Urinary bladder (tissue), 2 donors: ENCODE data around the gene DLX3. TPM values are rescaled to one million over a fixed set of nuclear protein-coding genes. Genes with fewer than 3 reads are reported as not detected.

Experiments used
- polyA plus RNA-seq: library from polyadenylated mRNA; stranded (reverse); fragments of 200-250 nt; gene quantifications from one replicate; pipeline ENCODE4 v1.2.3, GENCODE V29; 2013
- small RNA-seq: library from RNA; depleted of rRNA; stranded (forward); fragments of <200 nt; gene quantifications from one replicate; pipeline ENCODE3, GENCODE V24; 2014
- total RNA-seq: library from RNA; depleted of rRNA; stranded (reverse); fragments of >200 nt; gene quantifications from one replicate; pipeline ENCODE4 v1.2.3, GENCODE V29; 2014
- donor health status: healthy.

The DLX3 gene
- total and polyA plus RNA-seq, 2 donors = 0.16 TPM; not detected in 1

Small RNAs within 50 kb of the gene (small RNA-seq; reads per million reads assigned to genes)
- not detected for gene RNU6-1313P

Other genes with a start within 250 kb of the DLX3 start
- 6.2 TPM for gene FAM117A, start 231.1 kb downstream of the DLX3 start, total RNA-seq
- 33.1 TPM for gene FAM117A, start 231.1 kb downstream of the DLX3 start, polyA plus RNA-seq
- gene KAT7, start 206.5 kb downstream of the DLX3 start, total RNA-seq = 58.7 TPM
- gene KAT7, start 206.5 kb downstream of the DLX3 start, polyA plus RNA-seq = 32.3 TPM
- 0.63 TPM for gene TAC4, start 147.2 kb downstream of the DLX3 start, total RNA-seq
- gene TAC4, start 147.2 kb downstream of the DLX3 start, polyA plus RNA-seq = not detected
- not detected for gene DLX4, start 26.0 kb downstream of the DLX3 start, total RNA-seq
- 0.20 TPM for gene DLX4, start 26.0 kb downstream of the DLX3 start, polyA plus RNA-seq
- gene ITGA3, start 60.9 kb upstream of the DLX3 start, total RNA-seq = 26.0 TPM
- gene ITGA3, start 60.9 kb upstream of the DLX3 start, polyA plus RNA-seq = 54.9 TPM
- gene PDK2, start 100.1 kb upstream of the DLX3 start, total RNA-seq = 15.9 TPM
- gene PDK2, start 100.1 kb upstream of the DLX3 start, polyA plus RNA-seq = 55.0 TPM
- gene SAMD14, start 134.9 kb upstream of the DLX3 start, total RNA-seq = 2.2 TPM
- 3.7 TPM for gene SAMD14, start 134.9 kb upstream of the DLX3 start, polyA plus RNA-seq
- gene PPP1R9B, start 155.5 kb upstream of the DLX3 start, total RNA-seq = 16.6 TPM
- gene PPP1R9B, start 155.5 kb upstream of the DLX3 start, polyA plus RNA-seq = 29.6 TPM
- gene SGCA, start 170.8 kb upstream of the DLX3 start, total RNA-seq = 15.4 TPM
- gene SGCA, start 170.8 kb upstream of the DLX3 start, polyA plus RNA-seq = 89.1 TPM
- 5,262 TPM for gene COL1A1, start 206.4 kb upstream of the DLX3 start, total RNA-seq
- 802 TPM for gene COL1A1, start 206.4 kb upstream of the DLX3 start, polyA plus RNA-seq